ENCODE data around the gene SFXN2. TPM values are rescaled to one million over a fixed set of nuclear protein-coding genes. Genes with fewer than 3 reads are reported as not detected.
"Not testable (repeated sequence)": the region's sequence is repeated elsewhere in the genome, so short reads cannot be mapped to it uniquely, and the experiment has no call there.

The SFXN2 gene
- total RNA-seq, 2 experiments from 2014 or later = 22.1 to 30.1 TPM

GRCh38 chr10:102695401-102695800, 19.0 kb upstream of the SFXN2 start:
- not testable (repeated sequence) for H3K9me3 Mint-ChIP-seq (ENCODE audit: low read depth); H3K27me3 Mint-ChIP-seq

GRCh38 chr10:102696736-102697135, 17.7 kb upstream of the SFXN2 start:
- ATAC-seq (no peak), DNase-seq (no peak)
- no peak overlapping the region for H3K4me3 Mint-ChIP-seq
- H3K27me3 Mint-ChIP-seq = no peaks in the 10 kb centered on the region
- H3K27ac Mint-ChIP-seq = no peak overlapping the region
- no peaks in the 10 kb centered on the region for H3K9me3 Mint-ChIP-seq (ENCODE audit: low read depth)
- H3K36me3 Mint-ChIP-seq = peaks cover 38% of the 10 kb centered on the region
- peaks cover 4% of the 10 kb centered on the region for H3K4me1 Mint-ChIP-seq
- CTCF ChIA-PET = interaction anchor here (1.3 kb wide), 1 partner anchor 27 kb away, joined by 3 read pairs; no protein-coding TSS in a partner anchor

More at GRCh38 chr10:102695401-102695800, 19.0 kb upstream of the SFXN2 start:
- ATAC-seq, DNase-seq, H3K4me1 Mint-ChIP-seq, H3K4me3 Mint-ChIP-seq, H3K27ac Mint-ChIP-seq: not testable (repeated sequence)
- CTCF ChIA-PET = interaction anchor here (1.3 kb wide), 1 partner anchor 25 kb away, joined by 3 read pairs; no protein-coding TSS in a partner anchor
- H3K36me3 Mint-ChIP-seq = peaks cover 34% of the 10 kb centered on the region

- CTCF ChIA-PET = interaction anchor here (1.4 kb wide), 1 partner anchor 22 kb away, joined by 4 read pairs; no protein-coding TSS in a partner anchor
- DNase-seq (no peak), ATAC-seq (no peak)
- H3K4me1 Mint-ChIP-seq = peaks cover 4% of the 10 kb centered on the region
- H3K27ac Mint-ChIP-seq = no peak overlapping the region
- no peak overlapping the region for H3K4me3 Mint-ChIP-seq
- no peaks in the 10 kb centered on the region for H3K9me3 Mint-ChIP-seq (ENCODE audit: low read depth)
- peaks cover 42% of the 10 kb centered on the region for H3K36me3 Mint-ChIP-seq
- H3K27me3 Mint-ChIP-seq = no peaks in the 10 kb centered on the region
These were observed 15.5 kb upstream of the SFXN2 start for GRCh38 chr10:102698894-102699293.

GRCh38 chr10:102701272-102701671, 13.2 kb upstream of the SFXN2 start:
- CTCF ChIA-PET = interaction anchor here (0.6 kb wide), 1 partner anchor 49 kb away, joined by 3 read pairs; no protein-coding TSS in a partner anchor
- Mint-ChIP-seq H3K27ac (no peak overlapping the region), H3K4me3 (no peak overlapping the region), H3K27me3 (no peaks in the 10 kb centered on the region), H3K4me1 (peaks cover 11% of the 10 kb centered on the region), H3K9me3 (ENCODE audit: low read depth) (no peaks in the 10 kb centered on the region), H3K36me3 (peaks cover 41% of the 10 kb centered on the region)
- DNase-seq = no peak
- no peak for ATAC-seq

GRCh38 chr10:102701796-102702195, 12.6 kb upstream of the SFXN2 start:
- CTCF ChIA-PET = interaction anchor here (0.6 to 1.1 kb wide), 2 partner anchors 32 to 50 kb away, joined by 3 read pairs; no protein-coding TSS in a partner anchor
- peaks cover 12% of the 10 kb centered on the region for H3K4me1 Mint-ChIP-seq

GRCh38 chr10:102702742-102703141, 11.7 kb upstream of the SFXN2 start:
- CTCF ChIA-PET = interaction anchor here (1.1 kb wide), 1 partner anchor 33 kb away, joined by 3 read pairs; no protein-coding TSS in a partner anchor
- no peaks in the 10 kb centered on the region for H3K27me3 Mint-ChIP-seq
- ATAC-seq (no peak), DNase-seq (no peak)
- H3K4me3 Mint-ChIP-seq = no peak overlapping the region
- peaks cover 21% of the 10 kb centered on the region for H3K4me1 Mint-ChIP-seq
- H3K27ac Mint-ChIP-seq = no peak overlapping the region
- H3K9me3 Mint-ChIP-seq (ENCODE audit: low read depth) = no peaks in the 10 kb centered on the region
- H3K36me3 Mint-ChIP-seq = peaks cover 31% of the 10 kb centered on the region

More at GRCh38 chr10:102701796-102702195, 12.6 kb upstream of the SFXN2 start:
- ATAC-seq = no peak
- H3K4me3 Mint-ChIP-seq = no peak overlapping the region
- no peak overlapping the region for H3K27ac Mint-ChIP-seq
- H3K9me3 Mint-ChIP-seq (ENCODE audit: low read depth) = no peaks in the 10 kb centered on the region
- H3K36me3 Mint-ChIP-seq = peaks cover 36% of the 10 kb centered on the region
- DNase-seq = no peak
- H3K27me3 Mint-ChIP-seq = no peaks in the 10 kb centered on the region

- no peak for ATAC-seq
These were observed 9.5 kb upstream of the SFXN2 start for GRCh38 chr10:102704915-102705314.

GRCh38 chr10:102705531-102705930, 8.9 kb upstream of the SFXN2 start:
- peaks cover 15% of the 10 kb centered on the region for H3K36me3 Mint-ChIP-seq
- CTCF ChIA-PET = no interaction called here
- H3K27me3 Mint-ChIP-seq = no peaks in the 10 kb centered on the region
- no peak overlapping the region for H3K27ac Mint-ChIP-seq
- no peaks in the 10 kb centered on the region for H3K9me3 Mint-ChIP-seq (ENCODE audit: low read depth)
- no peak overlapping the region for H3K4me3 Mint-ChIP-seq
- DNase-seq = no peak
- H3K4me1 Mint-ChIP-seq = peaks cover 32% of the 10 kb centered on the region
- no peak for ATAC-seq

More at GRCh38 chr10:102704915-102705314, 9.5 kb upstream of the SFXN2 start:
- Mint-ChIP-seq H3K27ac (no peak overlapping the region), H3K4me3 (no peak overlapping the region), H3K36me3 (peaks cover 15% of the 10 kb centered on the region), H3K4me1 (peaks cover 26% of the 10 kb centered on the region), H3K9me3 (ENCODE audit: low read depth) (no peaks in the 10 kb centered on the region), H3K27me3 (no peaks in the 10 kb centered on the region)
- CTCF ChIA-PET = interaction anchor here (1.1 kb wide), 1 partner anchor 31 kb away, joined by 3 read pairs; no protein-coding TSS in a partner anchor
- DNase-seq = no peak

GRCh38 chr10:102710609-102711008, 3.8 kb upstream of the SFXN2 start:
- no peaks in the 10 kb centered on the region for H3K9me3 Mint-ChIP-seq (ENCODE audit: low read depth)
- peak; percentile 65 for DNase-seq
- peak overlapping the region; percentile 49 for H3K4me3 Mint-ChIP-seq

GRCh38 chr10:102712089-102712488, 2.3 kb upstream of the SFXN2 start:
- Mint-ChIP-seq H3K4me1 (peaks cover 60% of the 10 kb centered on the region), H3K27ac (peak overlapping the region; percentile 87), H3K27me3 (no peaks in the 10 kb centered on the region), H3K4me3 (peak overlapping the region; percentile 80), H3K36me3 (peaks cover 3% of the 10 kb centered on the region), H3K9me3 (ENCODE audit: low read depth) (no peaks in the 10 kb centered on the region)
- CTCF ChIA-PET = interaction anchor here (0.8 to 6.4 kb wide), 6 partner anchors 8 to 206 kb away, joined by 3 to 52 read pairs (median 7); partner anchors contain the start of genes CNNM2 and TRIM8
- ATAC-seq = no peak
- no peak for DNase-seq

More at GRCh38 chr10:102710609-102711008, 3.8 kb upstream of the SFXN2 start:
- H3K36me3 Mint-ChIP-seq = no peaks in the 10 kb centered on the region
- peaks cover 54% of the 10 kb centered on the region for H3K4me1 Mint-ChIP-seq
- peak overlapping the region; percentile 87 for H3K27ac Mint-ChIP-seq
- CTCF ChIA-PET = interaction anchor here (1.0 to 6.4 kb wide), 9 partner anchors 11 to 127 kb away, joined by 3 to 52 read pairs (median 3); partner anchors contain the start of genes TRIM8 and WBP1L
- ATAC-seq = no peak
- no peaks in the 10 kb centered on the region for H3K27me3 Mint-ChIP-seq

GRCh38 chr10:102712843-102713538, 1.4 kb upstream of the SFXN2 start:
- Mint-ChIP-seq H3K27ac (peak overlapping the region; percentile 87), H3K4me1 (peaks cover 61% of the 10 kb centered on the region), H3K4me3 (peak overlapping the region; percentile 80), H3K9me3 (ENCODE audit: low read depth) (no peaks in the 10 kb centered on the region), H3K36me3 (peaks cover 11% of the 10 kb centered on the region), H3K27me3 (no peaks in the 10 kb centered on the region)
- CTCF ChIA-PET = interaction anchor here (0.8 to 6.4 kb wide), 17 partner anchors 14 to 319 kb away, joined by 3 to 52 read pairs (median 4); partner anchors contain the start of genes CNNM2, SUFU, TRIM8 and WBP1L
- DNase-seq (no peak), ATAC-seq (no peak)

- H3K27me3 Mint-ChIP-seq = no peaks in the 10 kb centered on the region
- H3K36me3 Mint-ChIP-seq = peaks cover 12% of the 10 kb centered on the region
- H3K4me3 Mint-ChIP-seq = peak overlapping the region; percentile 80
- peaks cover 62% of the 10 kb centered on the region for H3K4me1 Mint-ChIP-seq
- CTCF ChIA-PET = interaction anchor here (0.6 to 6.4 kb wide), 18 partner anchors 13 to 320 kb away, joined by 3 to 52 read pairs (median 4); partner anchors contain the start of genes CNNM2, SUFU, TRIM8 and WBP1L
- H3K9me3 Mint-ChIP-seq (ENCODE audit: low read depth) = no peaks in the 10 kb centered on the region
- ATAC-seq (peak; percentile 56), DNase-seq (no peak)
- H3K27ac Mint-ChIP-seq = peak overlapping the region; percentile 87
These were observed 960 bp upstream of the SFXN2 start for GRCh38 chr10:102713539-102713813.

- Mint-ChIP-seq H3K9me3 (ENCODE audit: low read depth) (no peaks in the 10 kb centered on the region), H3K36me3 (peaks cover 12% of the 10 kb centered on the region), H3K4me3 (peak within 1 kb of the TSS; percentile 80), H3K27me3 (no peaks in the 10 kb centered on the region), H3K27ac (peak within 1 kb of the TSS; percentile 87), H3K4me1 (peaks cover 64% of the 10 kb centered on the region)
- CTCF ChIA-PET = interaction anchor here (0.6 to 6.4 kb wide), 22 partner anchors 12 to 545 kb away, joined by 3 to 52 read pairs (median 4); partner anchors contain the start of genes CNNM2, SUFU, TRIM8 and WBP1L
- ATAC-seq (peak; percentile 92), DNase-seq (peak; percentile 99)
These were observed 419 bp upstream of the SFXN2 start, which contains the start of gene ARL3 for GRCh38 chr10:102713814-102714620. Gene ARL3, minus strand, starts transcription at chr10:102714397. Its CDS starts 122 bp downstream, at chr10:102714275.

Measured in activated CD8-positive, alpha-beta memory T cell treated with anti-CD3 and anti-CD28 coated beads, Interleukin-2, amount 10 ng/mL, durations not matched to agents 7 days and 5 days (primary cell).